SU-DHL-6 (cell line): Measurements from ENCODE around the gene GAB2.

Experiments
- EZH2phosphoT487 ChIP-seq: fragments of 200-600 bp; sonication (generic), shearing (Covaris generic); conservative IDR thresholded peaks from 2 replicates; pipeline ENCODE4 v1.6.1; 2018; ENCODE audit warnings: mild to moderate bottlenecking, antibody characterized with exemption, low read length, moderate library complexity, mixed read lengths
- TF ChIP-seq, protein P1 (sequence below): fragments of 200-600 bp; sonication (generic); IDR thresholded peaks from one replicate; pipeline ENCODE4 v1.5.1; 2017; ENCODE audit warnings: antibody characterized with exemption, mild to moderate bottlenecking, low read length, moderate library complexity; ENCODE audit not compliant: insufficient read depth, poor library complexity, severe bottlenecking

DNA sequence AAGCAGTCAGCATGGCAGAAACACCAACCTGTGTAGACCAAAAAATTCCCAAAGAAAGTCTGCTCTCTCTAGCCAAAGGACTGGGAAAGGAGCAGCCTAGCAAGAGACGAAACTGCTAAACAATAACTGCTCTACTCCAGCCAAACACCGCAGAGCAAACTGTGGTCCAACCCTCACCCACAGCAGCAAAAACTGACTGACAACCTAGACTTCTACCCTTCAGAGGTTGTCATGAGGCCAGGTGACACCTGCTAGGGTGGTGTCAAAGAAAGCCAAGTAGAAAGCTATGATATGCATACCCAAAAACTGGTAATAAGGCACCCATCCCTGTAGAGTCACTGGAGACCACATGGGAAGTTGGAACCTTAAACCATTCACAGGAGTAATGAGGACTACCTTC, 11.8 kb downstream of the GAB2 start:
- TF ChIP-seq, protein P1, sequence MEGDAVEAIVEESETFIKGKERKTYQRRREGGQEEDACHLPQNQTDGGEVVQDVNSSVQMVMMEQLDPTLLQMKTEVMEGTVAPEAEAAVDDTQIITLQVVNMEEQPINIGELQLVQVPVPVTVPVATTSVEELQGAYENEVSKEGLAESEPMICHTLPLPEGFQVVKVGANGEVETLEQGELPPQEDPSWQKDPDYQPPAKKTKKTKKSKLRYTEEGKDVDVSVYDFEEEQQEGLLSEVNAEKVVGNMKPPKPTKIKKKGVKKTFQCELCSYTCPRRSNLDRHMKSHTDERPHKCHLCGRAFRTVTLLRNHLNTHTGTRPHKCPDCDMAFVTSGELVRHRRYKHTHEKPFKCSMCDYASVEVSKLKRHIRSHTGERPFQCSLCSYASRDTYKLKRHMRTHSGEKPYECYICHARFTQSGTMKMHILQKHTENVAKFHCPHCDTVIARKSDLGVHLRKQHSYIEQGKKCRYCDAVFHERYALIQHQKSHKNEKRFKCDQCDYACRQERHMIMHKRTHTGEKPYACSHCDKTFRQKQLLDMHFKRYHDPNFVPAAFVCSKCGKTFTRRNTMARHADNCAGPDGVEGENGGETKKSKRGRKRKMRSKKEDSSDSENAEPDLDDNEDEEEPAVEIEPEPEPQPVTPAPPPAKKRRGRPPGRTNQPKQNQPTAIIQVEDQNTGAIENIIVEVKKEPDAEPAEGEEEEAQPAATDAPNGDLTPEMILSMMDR: no peak
- TF ChIP-seq EZH2phosphoT487: no peak
